ENCODE data around the gene TRIM64. TPM values are rescaled to one million over a fixed set of nuclear protein-coding genes. Genes with fewer than 3 reads are reported as not detected.
"Not testable (repeated sequence)": the region's sequence is repeated elsewhere in the genome, so short reads cannot be mapped to it uniquely, and the experiment has no call there.

TRIM64 gene
- not detected for polyA plus RNA-seq (2013, experiment 1 of 2)
- not detected for polyA plus RNA-seq (2013, experiment 2 of 2)

GRCh38 chr11:89965737-89966136 is at the start of gene TRIM64:
Gene TRIM64 (plus strand): TSS chr11:89966037. CDS start chr11:89968504, 2,467 bp downstream.
- H3K4me3 ChIP-seq (ENCODE audit: low read length); H3K27me3 ChIP-seq (ENCODE audit: insufficient read depth, low read length); H3K9me3 ChIP-seq (ENCODE audit: insufficient read depth, low read depth, low read length); H3K36me3 ChIP-seq (ENCODE audit: insufficient read depth, low read length); H3K27ac ChIP-seq (ENCODE audit: low read depth, low read length); H3K4me1 ChIP-seq (ENCODE audit: insufficient read depth, low read length); H3K9ac ChIP-seq (ENCODE audit: low read depth, low read length): not testable (repeated sequence)
- no CpG with 5 or more reads among the region's 4 CpGs for WGBS

GRCh38 chr11:89922195-89922660 is 43.6 kb upstream of the TRIM64 start, which contains the start of gene TRIM49D1:
Gene TRIM49D1 (minus strand): TSS chr11:89922245. CDS start chr11:89917710, 4,535 bp downstream.
- H3K36me3 ChIP-seq (ENCODE audit: insufficient read depth, low read length): no peaks in the 10 kb centered on the region
- no peaks in the 10 kb centered on the region for H3K4me1 ChIP-seq (ENCODE audit: insufficient read depth, low read length)
- H3K4me3 ChIP-seq (ENCODE audit: low read length): no peak within 1 kb of the TSS
- H3K9ac ChIP-seq (ENCODE audit: low read depth, low read length): no peak within 1 kb of the TSS
- no peaks in the 10 kb centered on the region for H3K27me3 ChIP-seq (ENCODE audit: insufficient read depth, low read length)
- H3K27ac ChIP-seq (ENCODE audit: low read depth, low read length): no peak within 1 kb of the TSS
- H3K9me3 ChIP-seq (ENCODE audit: insufficient read depth, low read depth, low read length): no peaks in the 10 kb centered on the region
- WGBS: 96% methylated on average over 1 of the region's 3 CpGs

- H3K4me1 ChIP-seq (ENCODE audit: insufficient read depth, low read length); H3K9ac ChIP-seq (ENCODE audit: low read depth, low read length); H3K36me3 ChIP-seq (ENCODE audit: insufficient read depth, low read length); H3K9me3 ChIP-seq (ENCODE audit: insufficient read depth, low read depth, low read length); H3K27me3 ChIP-seq (ENCODE audit: insufficient read depth, low read length); H3K27ac ChIP-seq (ENCODE audit: low read depth, low read length); H3K4me3 ChIP-seq (ENCODE audit: low read length): not testable (repeated sequence)
- WGBS: no CpG with 5 or more reads among the region's 6 CpGs
Observed at GRCh38 chr11:89923764-89924163, 42.1 kb upstream of the TRIM64 start, which contains the start of gene TRIM49D2. Gene TRIM49D2 (plus strand): TSS chr11:89924064. CDS start chr11:89926762, 2,698 bp downstream.

- not testable (repeated sequence) for H3K36me3 ChIP-seq (ENCODE audit: insufficient read depth, low read length); H3K9me3 ChIP-seq (ENCODE audit: insufficient read depth, low read depth, low read length); H3K27me3 ChIP-seq (ENCODE audit: insufficient read depth, low read length); H3K4me3 ChIP-seq (ENCODE audit: low read length); H3K9ac ChIP-seq (ENCODE audit: low read depth, low read length); H3K4me1 ChIP-seq (ENCODE audit: insufficient read depth, low read length); H3K27ac ChIP-seq (ENCODE audit: low read depth, low read length)
- no CpG with 5 or more reads among the region's 6 CpGs for WGBS
Observed at GRCh38 chr11:89960833-89961232, 5.0 kb upstream of the TRIM64 start.

Measured in HUES64 (cell line).